Measurements from ENCODE around the gene CRYL1. TPM values are rescaled to one million over a fixed set of nuclear protein-coding genes. Genes with fewer than 3 reads are reported as not detected.

The CRYL1 gene
- total and polyA plus RNA-seq, 2 of the 8 experiments (the other 6 are each of a cell fraction or from before 2014, with no cell fraction given): 1.9 to 6.4 TPM

DNA sequence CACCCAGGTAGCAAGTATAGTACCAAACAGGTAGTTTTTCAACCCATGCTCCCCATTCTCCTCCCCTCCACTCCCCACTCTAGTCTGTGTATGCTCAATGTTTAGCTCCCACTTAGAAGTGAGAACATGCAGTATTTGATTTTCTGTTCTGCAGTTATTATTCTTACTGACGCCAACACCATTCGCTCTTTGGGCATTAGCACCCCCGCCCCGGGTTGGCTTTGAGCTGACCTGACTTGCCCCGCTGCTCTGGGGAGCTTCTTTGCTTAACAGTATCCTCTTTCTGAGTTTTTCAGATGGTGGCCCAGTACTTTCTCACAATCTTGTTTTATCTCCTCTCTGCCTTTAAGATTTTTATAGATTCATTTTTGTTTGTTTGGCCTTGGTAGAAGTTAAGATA, 138.7 kb downstream of the CRYL1 start:
- no peaks in the 10 kb centered on the region for H3K23me2 ChIP-seq (ENCODE audit: low read depth, low read length)
- H3K56ac ChIP-seq (replicated peaks; ENCODE audit: insufficient read length, low read depth, low read length): no peak overlapping the region
- H3K9me3 ChIP-seq (ENCODE audit: insufficient read depth in 2 of 2, low read depth in 1 of 2, low read length in 1 of 2): no peaks in the 10 kb centered on the region; a peak in 1 of 4 replicates
- H2AFZ ChIP-seq (ENCODE audit: low read length): no peak overlapping the region
- no peaks in the 10 kb centered on the region for H3K79me1 ChIP-seq (ENCODE audit: low read depth, low read length)
- 90% methylated on average over 5 of the region's 5 CpGs; no CpG with 5 or more reads in 1 of the 2 experiments for WGBS, 2 experiments (ENCODE audit: extremely low coverage in 1 of 2, insufficient coverage in 1 of 2, insufficient read length in 1 of 2, insufficient replicate concordance in 2 of 2, low coverage in 1 of 2, low lambda C conversion rate in 2 of 2, missing lambda C conversion rate in 1 of 2)
- no peak overlapping the region for H3K4ac ChIP-seq (replicated peaks; ENCODE audit: insufficient read length, low read depth, low read length)
- DNase-seq (ENCODE audit: low read depth in 1 of 2, low spot score in 2 of 2) (no peak), FAIRE-seq (no peak)
- H3K4me3 ChIP-seq (ENCODE audit: extremely low read depth in 1 of 4, insufficient read depth in 2 of 4, low read depth in 3 of 4, low read length in 4 of 4): no peak overlapping the region
- no peaks in the 10 kb centered on the region for H3K27me3 ChIP-seq (replicated peaks in 1 of 4; ENCODE audit: control insufficient read depth in 3 of 4, extremely low read depth in 1 of 4, insufficient read depth in 3 of 4, low read length in 3 of 4)
- POLR2A ChIA-PET (ENCODE audit: partially characterized antibody): no interaction called here
- no peak overlapping the region for H4K5ac ChIP-seq (ENCODE audit: insufficient read length, low read depth, low read length)
- H3K79me2 ChIP-seq (ENCODE audit: control insufficient read depth in 1 of 2, insufficient read depth in 2 of 2, low read length in 2 of 2): no peaks in the 10 kb centered on the region
- no peak overlapping the region for H3K14ac ChIP-seq (ENCODE audit: insufficient read length)
- H2BK12ac ChIP-seq (ENCODE audit: low read depth, low read length): no peak overlapping the region
- H2BK20ac ChIP-seq (ENCODE audit: low read length): no peak overlapping the region
- H3K18ac ChIP-seq (ENCODE audit: extremely low read depth, low read length): no peak overlapping the region
- no peak overlapping the region for H3K27ac ChIP-seq (ENCODE audit: low read depth, low read length)
- H3K4me1 ChIP-seq (replicated peaks in 1 of 4; ENCODE audit: control insufficient read depth in 3 of 4, insufficient read depth in 4 of 4, low read length in 3 of 4): peaks cover 0 to 3% (median 0%) of the 10 kb centered on the region in 4 experiments; a peak in 1 of 7 replicates
- H3K4me2 ChIP-seq (ENCODE audit: insufficient read depth in 1 of 2, low read depth in 2 of 2, low read length in 2 of 2): no peak overlapping the region
- no peak overlapping the region for H4K91ac ChIP-seq (replicated peaks; ENCODE audit: insufficient read length, low read length)
- H4K20me1 ChIP-seq (replicated peaks in 1 of 2; ENCODE audit: control insufficient read depth in 1 of 2, insufficient read depth in 2 of 2, low read length in 2 of 2): no peaks in the 10 kb centered on the region
- H2BK15ac ChIP-seq (ENCODE audit: low read length): no peak overlapping the region
- H3K9ac ChIP-seq (replicated peaks in 1 of 4; ENCODE audit: extremely low read depth in 1 of 4, low read depth in 3 of 4, low read length in 3 of 4): no peak overlapping the region
- no peak overlapping the region for H2BK120ac ChIP-seq (replicated peaks; ENCODE audit: low read depth, low read length)
- H3K36me3 ChIP-seq (ENCODE audit: control insufficient read depth in 2 of 4, insufficient read depth in 4 of 4, low read length in 3 of 4): no peaks in the 10 kb centered on the region
- CTCF ChIA-PET (ENCODE audit: partially characterized antibody): interaction anchor here (0.7 to 0.9 kb wide), 3 partner anchors 8 to 105 kb away, joined by 3 read pairs; no protein-coding TSS in a partner anchor
- no peak overlapping the region for H4K8ac ChIP-seq (ENCODE audit: extremely low read depth, insufficient read depth, low read length)
- H3K23ac ChIP-seq (ENCODE audit: insufficient read length): no peak overlapping the region
- no peak overlapping the region for H2AK5ac ChIP-seq (ENCODE audit: low read depth, low read length)
- no peak overlapping the region for H2BK5ac ChIP-seq (ENCODE audit: low read depth, low read length)
- TF ChIP-seq NANOG (IDR thresholded peaks at IDR 0.05; ENCODE audit: insufficient read depth, low read depth, low read length, poor library complexity, severe bottlenecking) (no peak), ASH2L (IDR thresholded peaks at IDR 0.05; ENCODE audit: low read length) (no peak), TEAD4 (IDR thresholded peaks at IDR 0.05; ENCODE audit: low read depth, low read length) (no peak), SP1 (IDR thresholded peaks at IDR 0.05; ENCODE audit: low read depth, low read length) (no peak), RXRA (IDR thresholded peaks at IDR 0.05; ENCODE audit: insufficient read depth, low read depth, low read length) (no peak), SUZ12 (IDR thresholded peaks at IDR 0.05; ENCODE audit: low read length) (no peak), EGR1 (IDR thresholded peaks at IDR 0.05; ENCODE audit: borderline replicate concordance, low read depth, low read length) (no peak), SP4 (IDR thresholded peaks at IDR 0.05; ENCODE audit: low read length) (no peak), SRF (IDR thresholded peaks at IDR 0.05; ENCODE audit: low read depth, low read length) (no peak), CEBPB (IDR thresholded peaks at IDR 0.05; ENCODE audit: low read depth, low read length) (no peak), RNF2 (IDR thresholded peaks at IDR 0.05; ENCODE audit: borderline replicate concordance, low read depth, low read length, missing control alignments, poor library complexity, severe bottlenecking) (no peak), ZNF274 (IDR thresholded peaks at IDR 0.05; ENCODE audit: borderline replicate concordance, extremely low read depth, low read length) (no peak), MAFK (IDR thresholded peaks at IDR 0.05; ENCODE audit: low read depth, low read length) (no peak)
- TF ChIP-seq, protein P1, sequence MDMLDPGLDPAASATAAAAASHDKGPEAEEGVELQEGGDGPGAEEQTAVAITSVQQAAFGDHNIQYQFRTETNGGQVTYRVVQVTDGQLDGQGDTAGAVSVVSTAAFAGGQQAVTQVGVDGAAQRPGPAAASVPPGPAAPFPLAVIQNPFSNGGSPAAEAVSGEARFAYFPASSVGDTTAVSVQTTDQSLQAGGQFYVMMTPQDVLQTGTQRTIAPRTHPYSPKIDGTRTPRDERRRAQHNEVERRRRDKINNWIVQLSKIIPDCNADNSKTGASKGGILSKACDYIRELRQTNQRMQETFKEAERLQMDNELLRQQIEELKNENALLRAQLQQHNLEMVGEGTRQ (IDR thresholded peaks at IDR 0.05; ENCODE audit: low read length): no peak
